ENCODE data around the gene SMCO3.

- TF ChIP-seq CTCF (IDR thresholded peaks at IDR 0.05; ENCODE audit: insufficient read depth, low read length, poor library complexity, severe bottlenecking) (no peak), EZH2phosphoT487 (conservative IDR thresholded peaks at IDR 0.05; ENCODE audit: low read length) (no peak)
Measured at GRCh38 chr12:14775636-14775980, 38.4 kb downstream of the SMCO3 start.

All from SU-DHL-6 (cell line).